Retina (tissue), 1 donor: Measurements from ENCODE around the gene ZNF786.

Experiments
- DNase-seq: peaks from one replicate; pipeline ENCODE4 v3.0.0-alpha.2; 2016

Gene ZNF786

GRCh38 chr7:149027611-149028345, 62.7 kb downstream of the ZNF786 start:
- DNase-seq, result no peak

DNA sequence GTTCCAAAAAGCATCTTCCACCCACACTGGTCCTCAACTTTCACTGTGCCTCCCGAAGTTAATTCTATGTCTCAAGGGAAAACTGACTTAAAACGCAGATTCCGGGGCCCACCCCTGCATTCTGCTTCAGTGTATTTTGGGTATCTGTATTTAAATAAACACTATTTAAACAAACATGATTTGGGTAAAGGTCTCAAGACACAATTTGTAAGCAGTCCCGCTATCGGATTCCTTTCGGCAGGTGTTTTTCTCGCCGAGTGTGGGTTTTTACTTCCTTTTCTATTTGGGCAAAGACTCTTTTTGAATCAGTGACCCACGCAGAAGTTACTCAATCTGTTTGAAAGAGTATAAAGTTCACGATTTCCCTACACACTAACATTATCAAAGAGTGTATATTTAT, 63.5 kb downstream of the ZNF786 start:
- DNase-seq, result no peak

GRCh38 chr7:149023662-149024061, 66.9 kb downstream of the ZNF786 start:
- no peak for DNase-seq

DNA sequence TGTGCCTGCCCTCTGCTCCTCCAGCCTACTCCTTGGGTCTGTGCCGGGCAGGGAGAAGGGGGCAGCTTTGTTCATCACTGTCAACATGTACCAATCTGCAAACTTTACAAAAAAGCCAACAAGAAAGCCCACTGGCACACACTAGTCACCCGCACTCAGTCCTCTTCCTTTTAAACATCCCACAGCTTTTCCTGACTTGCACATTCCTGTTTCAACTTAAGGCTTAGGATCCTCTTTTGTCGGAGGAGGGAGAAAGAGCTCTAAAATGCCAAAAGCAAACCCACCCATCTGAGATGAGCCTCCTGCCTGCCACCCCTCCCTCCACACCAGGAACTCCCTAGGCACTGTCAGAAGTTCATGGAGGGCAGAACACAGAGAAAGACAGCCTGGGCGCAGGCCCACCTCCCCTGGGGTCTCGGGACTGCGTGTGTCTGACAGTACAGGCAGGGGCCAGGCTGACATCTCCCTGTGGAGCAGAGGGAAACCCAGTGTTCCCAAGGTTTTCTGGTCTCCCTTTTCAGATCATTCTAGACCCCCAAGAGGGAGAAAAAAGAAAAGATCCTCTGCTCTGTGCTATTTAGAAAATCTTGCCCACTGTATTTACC, 67.7 kb downstream of the ZNF786 start:
- DNase-seq, result no peak

DNA sequence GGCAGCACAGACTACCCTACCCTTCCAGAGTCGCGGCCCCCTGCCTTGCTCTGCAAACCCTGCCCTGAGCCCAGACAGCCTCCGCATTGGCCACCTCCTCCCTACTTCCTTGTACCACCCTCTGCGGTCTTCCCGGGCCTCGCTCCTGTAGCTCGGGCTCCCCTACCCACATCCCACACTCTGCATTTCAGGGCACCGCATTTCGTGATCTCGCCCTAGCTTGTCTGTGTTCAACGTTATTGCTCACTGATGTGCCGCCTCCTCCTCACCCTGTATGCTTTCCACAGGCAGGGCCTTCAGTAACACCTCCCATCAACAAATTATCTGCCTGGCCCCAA, 68.8 kb downstream of the ZNF786 start:
- DNase-seq, result no peak

DNA sequence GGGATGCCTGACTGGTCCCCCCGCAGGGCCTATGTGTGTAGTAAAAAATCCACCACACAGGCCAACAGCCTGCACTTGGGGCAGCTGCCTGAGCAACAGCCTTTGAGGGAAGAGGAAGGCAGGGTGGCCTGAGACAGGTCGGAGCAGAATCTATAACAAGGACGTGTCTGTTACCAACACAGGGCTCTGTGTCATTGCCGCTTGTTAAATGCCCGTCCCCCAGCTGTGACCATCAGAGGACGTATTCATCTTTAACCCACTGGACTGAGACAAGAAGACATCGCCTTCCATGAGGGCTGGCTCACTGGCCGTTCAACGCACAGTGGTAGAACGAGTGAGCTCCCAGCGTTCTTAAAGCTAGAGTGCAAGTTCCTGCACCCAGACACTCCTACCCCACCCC, 70.0 kb downstream of the ZNF786 start:
- DNase-seq, result no peak
